Psoas muscle (tissue), 8 donors: ENCODE measurements around the gene NDUFA7. TPM values are rescaled to one million over a fixed set of nuclear protein-coding genes. Genes with fewer than 3 reads are reported as not detected.

Experiments used
- ATAC-seq, 4 donors: fragments of 200-7000 bp; cut with Tn5 transposase; one replicate each; pipeline ENCODE4 v1.9.1; 2020; ENCODE audit warnings: moderate library complexity in 3 of 4, mild to moderate bottlenecking in 2 of 4
- DNase-seq, 2 donors: peaks; one replicate each; pipeline ENCODE4 v3.0.0-alpha.2; 2020
- H3K27ac ChIP-seq: fragments of 200-600 bp; one replicate; pipeline ENCODE4 v1.8.0; 2022
- H3K27me3 ChIP-seq, 3 donors: fragments of 200-600 bp in 1 of 3; one replicate each; pipeline versions ENCODE4 v1.6.1 to v1.8.0; 2013 to 2022; ENCODE audit warnings: low read length in 2 of 3, mild to moderate bottlenecking in 2 of 3, moderate library complexity in 1 of 3; ENCODE audit not compliant: insufficient read depth in 3 of 3
- H3K36me3 ChIP-seq, 2 donors: fragments of 200-600 bp in 1 of 2; one replicate each; pipeline versions ENCODE4 v1.6.1 to v1.8.0; 2013 to 2022; ENCODE audit warnings: low read depth in 1 of 2, mild to moderate bottlenecking in 1 of 2, moderate library complexity in 1 of 2; ENCODE audit not compliant: insufficient read depth in 1 of 2
- H3K4me1 ChIP-seq: fragments of 200-600 bp; one replicate; pipeline ENCODE4 v1.8.0; 2022
- H3K4me3 ChIP-seq: fragments of 200-600 bp; one replicate; pipeline ENCODE4 v1.8.0; 2022; ENCODE audit warnings: mild to moderate bottlenecking
- H3K9me3 ChIP-seq: fragments of 200-600 bp; one replicate; pipeline ENCODE4 v1.8.0; 2022
- CTCF ChIP-seq: fragments of 200-600 bp; IDR thresholded peaks from one replicate; pipeline ENCODE4 v1.8.0; 2022; ENCODE audit warnings: antibody characterized with exemption
- WGBS, 3 donors: extraction: QIAGEN DNeasy Blood & Tissue Kit; methylation state at CpG; one replicate each; pipeline versions ENCODE4 v1.1.6 to v1.1.7; 2013; 5-methylcytosine and 5-hydroxymethylcytosine counted together
- intact Hi-C, 2 donors: fragments of 100-400 bp; cut with DNase I; formaldehyde crosslinking; loops; one replicate each; pipeline versions ENCODE4 v1.11.0 to v1.14.2; 2022
- polyA plus RNA-seq, 3 donors: library from polyadenylated mRNA; stranded (reverse); fragments of 200-250 nt; gene quantifications; one replicate each; pipeline ENCODE4 v1.2.3, GENCODE V29; 2013
- total RNA-seq, 4 donors: library from RNA; stranded (reverse); fragmentation: NEBNext Ultra II Directional in 2 of 4; extraction: Animal tissue kit (Norgen Biotek cat#: 25700) in 2 of 4; gene quantifications; one replicate each; pipeline versions ENCODE4 v1.2.1 to v1.2.4, GENCODE V29; 2021 to 2023
- donor health status: healthy with polysubstance abuse.
- donor health status: DM: no; HTN: no; CAD: no; lungs with moderate emphysema.
- donor health status: Bipolar disorder and iron deficiency.
- donor health status: healthy.
- donor health status: DM: yes; HTN: yes; CAD: no.
- donor health status: DM: no; HTN: no; CAD: no.
- donor health status: DM: no; HTN: no; CAD: no.
- donor health status: DM: yes; HTN: yes; CAD: no.

NDUFA7 gene
- total and polyA plus RNA-seq, 7 donors = 76.8 to 271 (median 150) TPM

GRCh38 chr19:8306235-8307054 is 14.7 kb downstream of the NDUFA7 start:
- intact Hi-C loops = loop anchor here in 1 of 2 donors (5.0 kb wide), 1 partner anchor 39 kb away; no protein-coding TSS in a partner anchor
- TF ChIP-seq CTCF = no peak
- Histone ChIP-seq H3K4me3 (peak overlapping the region; percentile 73), H3K9me3 (no peaks in the 10 kb centered on the region), H3K4me1 (peaks cover 24% of the 10 kb centered on the region), H3K27me3 (no peaks in the 10 kb centered on the region), H3K27ac (no peak overlapping the region), H3K36me3 (peaks cover 0 to 35% of the 10 kb centered on the region in 2 donors)
- 64 to 68% (median 65%) methylated on average over 17 of the region's 17 CpGs for whole genome bisulfite sequencing, 3 donors
- ATAC-seq (no peak), DNase-seq (peak; percentile 15 to 45)

GRCh38 chr19:8305798-8306197 is 15.4 kb downstream of the NDUFA7 start:
- ATAC-seq (no peak), DNase-seq (peak in 1 of 2 donors; percentile 23)
- WGBS, 3 donors = 75 to 98% (median 79%) methylated on average over 4 of the region's 4 CpGs
- Histone ChIP-seq H3K36me3 (peaks cover 0 to 29% of the 10 kb centered on the region in 2 donors), H3K27ac (no peak overlapping the region), H3K4me1 (peaks cover 21% of the 10 kb centered on the region), H3K27me3 (no peaks in the 10 kb centered on the region), H3K9me3 (no peaks in the 10 kb centered on the region), H3K4me3 (no peak overlapping the region)
- intact Hi-C loops = loop anchor here in 1 of 2 donors (5.0 kb wide), 1 partner anchor 38 kb away; no protein-coding TSS in a partner anchor
- no peak for TF ChIP-seq CTCF

DNA sequence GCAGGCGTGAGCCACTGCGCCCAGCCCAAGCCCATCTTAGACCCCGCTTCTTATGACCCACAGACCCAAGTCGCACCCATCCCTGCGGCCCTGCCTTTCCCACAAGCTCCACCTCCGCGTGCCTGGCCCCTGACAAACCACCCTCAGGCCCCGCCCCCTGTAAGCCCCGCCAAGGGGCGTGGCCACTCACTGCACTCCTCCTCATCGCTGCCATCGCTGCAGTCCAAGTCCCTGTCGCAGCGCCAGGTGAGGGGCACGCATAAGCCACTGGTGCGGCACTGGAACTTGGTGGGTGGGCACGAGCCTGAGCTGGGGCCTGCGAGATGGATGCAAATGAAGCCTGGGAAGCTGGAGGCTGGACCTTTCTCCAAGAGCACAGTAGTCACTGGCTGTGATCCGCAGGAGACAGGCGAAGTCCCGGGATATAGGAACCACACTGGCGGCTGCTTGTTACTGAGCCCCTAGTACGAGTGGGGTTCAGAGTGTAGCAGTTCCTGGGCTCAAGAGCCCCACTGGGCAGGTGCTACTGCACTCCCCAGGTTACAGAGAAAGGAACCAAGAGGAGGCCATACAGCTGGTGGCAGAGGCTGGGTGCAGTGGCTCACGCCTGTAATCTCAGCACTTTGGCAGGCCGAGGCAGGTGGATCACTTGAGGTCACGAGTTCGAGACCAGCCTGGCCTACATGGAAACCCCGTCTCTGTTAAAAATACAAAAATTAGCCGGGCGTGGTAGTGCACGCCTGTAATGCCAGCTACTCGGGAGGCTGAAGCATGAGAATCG is 16.1 kb downstream of the NDUFA7 start:
- WGBS, 3 donors = 80 to 84% (median 84%) methylated on average over 33 of the region's 33 CpGs

GRCh38 chr19:8302734-8303133 is 18.4 kb downstream of the NDUFA7 start:
- Histone ChIP-seq H3K36me3 (peaks cover 0 to 10% of the 10 kb centered on the region in 2 donors), H3K27me3 (no peaks in the 10 kb centered on the region), H3K27ac (no peak overlapping the region), H3K4me1 (peaks cover 12% of the 10 kb centered on the region), H3K9me3 (no peaks in the 10 kb centered on the region), H3K4me3 (no peak overlapping the region)
- no peak for DNase-seq
- WGBS, 3 donors = 49 to 68% (median 60%) methylated on average over 7 of the region's 7 CpGs
- no peak for ATAC-seq
- intact Hi-C loops = no loop called here
- TF ChIP-seq CTCF = no peak

More for the DNA sequence above, 16.1 kb downstream of the NDUFA7 start:
- Histone ChIP-seq H3K27me3 (no peaks in the 10 kb centered on the region), H3K9me3 (no peaks in the 10 kb centered on the region), H3K4me1 (peaks cover 21% of the 10 kb centered on the region), H3K27ac (no peak overlapping the region), H3K36me3 (peaks cover 0 to 22% of the 10 kb centered on the region in 2 donors), H3K4me3 (no peak overlapping the region)
- ATAC-seq = no peak
- intact Hi-C loops = loop anchor here in 1 of 2 donors (5.0 kb wide), 1 partner anchor 38 kb away; no protein-coding TSS in a partner anchor
- DNase-seq = peak in 1 of 2 donors; percentile 60
- no peak for TF ChIP-seq CTCF
